ENCODE results near the gene PIEZO1.

The PIEZO1 gene

DNA sequence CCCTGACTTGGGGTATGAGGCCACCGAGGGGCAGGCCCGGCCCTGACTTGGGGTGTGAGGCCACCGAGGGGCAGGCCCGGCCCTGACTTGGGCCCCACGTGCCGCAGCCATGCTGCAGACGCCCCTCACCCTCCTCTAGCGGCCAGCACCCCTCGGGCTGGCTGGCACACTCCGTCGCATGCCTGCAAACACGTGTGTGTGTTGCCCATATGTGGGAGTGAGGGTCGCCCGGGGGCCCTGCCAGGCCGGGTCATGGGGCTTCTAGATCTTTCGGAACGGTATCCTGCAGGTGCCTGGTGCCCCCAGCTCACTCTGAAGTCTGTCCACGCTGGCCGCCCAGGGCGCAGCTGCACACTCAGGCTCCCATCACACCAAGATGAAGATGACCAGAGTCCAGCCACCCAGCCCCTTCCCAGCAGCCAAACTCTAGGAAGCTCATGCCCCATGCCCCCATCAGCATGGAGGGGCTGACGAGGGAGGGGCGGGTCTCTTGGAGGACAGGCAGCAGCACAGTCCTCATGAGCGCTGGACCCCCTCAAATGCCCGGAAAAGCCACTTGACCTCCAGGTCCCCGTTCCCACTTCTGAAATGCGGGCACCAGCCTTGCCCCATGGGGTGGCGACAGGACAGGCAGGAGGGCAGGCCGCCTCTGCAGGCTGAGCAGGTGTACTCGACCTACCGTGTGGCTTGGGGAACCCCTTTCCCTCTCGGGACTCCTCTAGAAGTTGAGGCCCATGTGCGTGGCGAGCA, 44.9 kb downstream of the PIEZO1 start:
- Mint-ChIP-seq H3K4me3 (no peak overlapping the region), H3K36me3 (ENCODE audit: insufficient read depth) (peaks cover 11% of the 10 kb centered on the region), H3K4me1 (peaks cover 7% of the 10 kb centered on the region), H3K27me3 (no peaks in the 10 kb centered on the region), H3K27ac (ENCODE audit: low read depth) (no peak overlapping the region), H3K9me3 (no peaks in the 10 kb centered on the region)
- DNase-seq (ENCODE audit: low spot score in 2 of 2) (no peak), ATAC-seq (replicated peaks; ENCODE audit: extremely low read depth, poor library complexity, severe bottlenecking) (no peak)

DNA sequence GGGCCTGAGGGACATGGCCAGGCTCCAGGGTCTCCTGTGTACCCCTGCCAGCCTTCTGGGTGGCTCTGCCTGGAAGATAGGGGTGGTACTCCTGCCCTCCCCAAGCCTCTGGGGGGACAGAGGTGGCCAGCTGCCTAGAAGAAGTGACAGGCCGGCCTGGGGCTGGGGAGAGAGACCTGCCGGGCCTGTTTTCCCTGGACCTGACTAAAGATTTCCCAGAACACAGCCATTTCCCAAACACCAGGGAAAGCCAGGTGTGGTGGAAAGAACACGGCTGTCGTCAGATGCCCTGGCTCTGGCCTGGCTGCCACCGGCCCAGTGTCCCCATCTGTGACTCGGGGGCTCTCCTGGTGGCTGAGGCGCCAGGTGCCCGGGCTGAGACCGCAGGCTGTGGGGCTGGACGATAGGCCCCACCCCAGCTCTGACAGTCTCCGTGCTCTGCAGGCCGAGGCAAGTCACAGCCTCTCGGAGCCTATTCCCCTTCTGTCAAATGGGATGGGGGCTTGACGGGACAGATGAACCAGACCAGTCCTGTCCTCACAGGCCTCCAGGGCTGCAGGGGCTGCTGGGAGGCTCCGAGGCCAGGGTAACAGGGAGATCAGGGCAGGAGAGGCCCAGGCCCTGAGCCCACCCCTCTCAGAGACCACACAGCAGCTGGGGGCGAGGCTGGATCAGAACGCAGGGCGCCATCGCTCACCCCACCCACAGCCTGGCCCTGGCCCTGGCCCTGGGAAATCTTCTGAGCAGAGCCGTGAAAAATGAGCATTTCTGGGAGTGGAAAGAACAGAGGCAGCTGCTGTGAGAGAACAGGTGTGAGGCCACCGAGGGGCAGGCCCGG, 45.7 kb downstream of the PIEZO1 start:
- peak overlapping the region; percentile 49 for H3K27ac Mint-ChIP-seq (ENCODE audit: low read depth)
- no peak overlapping the region for H3K4me3 Mint-ChIP-seq
- H3K4me1 Mint-ChIP-seq: peaks cover 5% of the 10 kb centered on the region
- H3K36me3 Mint-ChIP-seq (ENCODE audit: insufficient read depth): peaks cover 11% of the 10 kb centered on the region
- ATAC-seq (replicated peaks; ENCODE audit: extremely low read depth, poor library complexity, severe bottlenecking) (no peak), DNase-seq (ENCODE audit: low spot score in 2 of 2) (no peak)
- no peaks in the 10 kb centered on the region for H3K9me3 Mint-ChIP-seq
- H3K27me3 Mint-ChIP-seq: no peaks in the 10 kb centered on the region

- Mint-ChIP-seq H3K27ac (ENCODE audit: low read depth) (peak overlapping the region; percentile 49), H3K9me3 (no peaks in the 10 kb centered on the region), H3K27me3 (no peaks in the 10 kb centered on the region), H3K4me3 (no peak overlapping the region), H3K36me3 (ENCODE audit: insufficient read depth) (peaks cover 11% of the 10 kb centered on the region), H3K4me1 (peaks cover 5% of the 10 kb centered on the region)
- DNase-seq (ENCODE audit: low spot score in 2 of 2) (no peak), ATAC-seq (replicated peaks; ENCODE audit: extremely low read depth, poor library complexity, severe bottlenecking) (no peak)
These were observed 46.6 kb downstream of the PIEZO1 start for GRCh38 chr16:88738151-88739084.

GRCh38 chr16:88737298-88738150, 47.5 kb downstream of the PIEZO1 start:
- no peak overlapping the region for H3K27ac Mint-ChIP-seq (ENCODE audit: low read depth)
- no peak overlapping the region for H3K4me3 Mint-ChIP-seq
- H3K27me3 Mint-ChIP-seq: no peaks in the 10 kb centered on the region
- DNase-seq (ENCODE audit: low spot score in 2 of 2) (peak; percentile 51 to 63), ATAC-seq (replicated peaks; ENCODE audit: extremely low read depth, poor library complexity, severe bottlenecking) (peak; percentile 81)
- no peaks in the 10 kb centered on the region for H3K9me3 Mint-ChIP-seq
- H3K36me3 Mint-ChIP-seq (ENCODE audit: insufficient read depth): peaks cover 13% of the 10 kb centered on the region
- H3K4me1 Mint-ChIP-seq: peaks cover 5% of the 10 kb centered on the region

GRCh38 chr16:88736496-88736895, 48.5 kb downstream of the PIEZO1 start:
- ATAC-seq (replicated peaks; ENCODE audit: extremely low read depth, poor library complexity, severe bottlenecking) (no peak), DNase-seq (ENCODE audit: low spot score in 2 of 2) (no peak)
- no peak overlapping the region for H3K27ac Mint-ChIP-seq (ENCODE audit: low read depth)
- peaks cover 13% of the 10 kb centered on the region for H3K36me3 Mint-ChIP-seq (ENCODE audit: insufficient read depth)
- H3K4me3 Mint-ChIP-seq: no peak overlapping the region
- peaks cover 5% of the 10 kb centered on the region for H3K4me1 Mint-ChIP-seq
- H3K9me3 Mint-ChIP-seq: no peaks in the 10 kb centered on the region
- H3K27me3 Mint-ChIP-seq: no peaks in the 10 kb centered on the region

DNA sequence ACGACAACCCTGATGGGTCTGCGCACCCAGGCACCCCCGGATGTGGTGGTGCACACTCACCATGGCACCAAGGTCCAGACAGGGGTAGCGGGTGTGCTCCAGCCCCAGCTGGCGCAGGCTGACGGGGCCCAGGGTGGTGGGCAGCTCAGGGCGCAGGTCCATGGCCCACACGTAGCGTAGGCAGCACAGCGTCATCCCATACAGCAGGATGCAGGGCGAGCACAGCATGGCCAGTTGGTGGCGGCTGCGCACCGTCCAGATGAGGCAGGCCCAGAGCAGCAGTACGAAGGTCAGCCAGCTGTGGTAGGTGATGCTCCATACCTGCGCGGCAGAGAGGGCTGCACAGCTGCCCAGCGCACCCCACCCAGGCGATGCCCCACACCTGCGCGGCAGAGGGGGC, 48.9 kb downstream of the PIEZO1 start:
- Mint-ChIP-seq H3K27ac (ENCODE audit: low read depth) (no peak overlapping the region), H3K9me3 (no peaks in the 10 kb centered on the region), H3K4me1 (peaks cover 9% of the 10 kb centered on the region), H3K27me3 (no peaks in the 10 kb centered on the region), H3K4me3 (no peak overlapping the region), H3K36me3 (ENCODE audit: insufficient read depth) (peaks cover 13% of the 10 kb centered on the region)
- ATAC-seq (replicated peaks; ENCODE audit: extremely low read depth, poor library complexity, severe bottlenecking) (no peak), DNase-seq (ENCODE audit: low spot score in 2 of 2) (no peak)

- DNase-seq (ENCODE audit: low spot score in 2 of 2): no peak
- H3K4me1 Mint-ChIP-seq: peaks cover 9% of the 10 kb centered on the region
- H3K27ac Mint-ChIP-seq (ENCODE audit: low read depth): no peak overlapping the region
- ATAC-seq (replicated peaks; ENCODE audit: extremely low read depth, poor library complexity, severe bottlenecking): no peak
- no peaks in the 10 kb centered on the region for H3K9me3 Mint-ChIP-seq
- H3K4me3 Mint-ChIP-seq: no peak overlapping the region
- H3K27me3 Mint-ChIP-seq: no peaks in the 10 kb centered on the region
- H3K36me3 Mint-ChIP-seq (ENCODE audit: insufficient read depth): peaks cover 13% of the 10 kb centered on the region
These were observed 49.4 kb downstream of the PIEZO1 start for GRCh38 chr16:88735616-88736015.

GRCh38 chr16:88735121-88735520, 49.9 kb downstream of the PIEZO1 start:
- Mint-ChIP-seq H3K4me1 (peaks cover 9% of the 10 kb centered on the region), H3K4me3 (no peak overlapping the region), H3K36me3 (ENCODE audit: insufficient read depth) (peaks cover 10% of the 10 kb centered on the region), H3K27ac (ENCODE audit: low read depth) (no peak overlapping the region), H3K9me3 (no peaks in the 10 kb centered on the region), H3K27me3 (no peaks in the 10 kb centered on the region)
- DNase-seq (ENCODE audit: low spot score in 2 of 2): no peak
- no peak for ATAC-seq (replicated peaks; ENCODE audit: extremely low read depth, poor library complexity, severe bottlenecking)

DNA sequence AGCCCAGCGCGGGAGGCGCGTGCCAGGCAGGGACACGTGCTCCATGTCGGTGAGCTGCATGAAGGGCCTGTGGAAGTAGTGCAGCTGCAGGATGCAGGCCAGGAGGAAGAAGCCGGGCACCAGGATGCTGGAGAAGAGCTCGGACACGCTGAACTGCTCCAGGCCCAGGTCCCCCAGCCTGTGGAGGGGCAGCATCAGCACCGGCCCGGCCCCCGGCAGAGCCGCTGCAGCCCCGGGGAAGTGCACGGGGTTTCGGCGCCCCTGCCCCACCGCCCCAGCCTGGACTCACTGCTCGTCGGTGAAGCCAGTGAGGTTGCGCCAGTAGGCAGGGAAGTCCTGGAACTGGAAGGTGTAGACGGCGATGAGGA, 50.7 kb downstream of the PIEZO1 start:
- Mint-ChIP-seq H3K4me3 (no peak overlapping the region), H3K9me3 (no peaks in the 10 kb centered on the region), H3K36me3 (ENCODE audit: insufficient read depth) (peaks cover 13% of the 10 kb centered on the region), H3K27me3 (no peaks in the 10 kb centered on the region), H3K27ac (ENCODE audit: low read depth) (no peak overlapping the region), H3K4me1 (peaks cover 9% of the 10 kb centered on the region)
- no peak for ATAC-seq (replicated peaks; ENCODE audit: extremely low read depth, poor library complexity, severe bottlenecking)
- no peak for DNase-seq (ENCODE audit: low spot score in 2 of 2)

GRCh38 chr16:88733630-88734360, 51.2 kb downstream of the PIEZO1 start:
- Mint-ChIP-seq H3K36me3 (ENCODE audit: insufficient read depth) (peaks cover 11% of the 10 kb centered on the region), H3K4me3 (no peak overlapping the region), H3K27me3 (no peaks in the 10 kb centered on the region), H3K27ac (ENCODE audit: low read depth) (no peak overlapping the region), H3K9me3 (no peaks in the 10 kb centered on the region), H3K4me1 (peaks cover 7% of the 10 kb centered on the region)
- DNase-seq (ENCODE audit: low spot score in 2 of 2) (no peak), ATAC-seq (replicated peaks; ENCODE audit: extremely low read depth, poor library complexity, severe bottlenecking) (no peak)

DNA sequence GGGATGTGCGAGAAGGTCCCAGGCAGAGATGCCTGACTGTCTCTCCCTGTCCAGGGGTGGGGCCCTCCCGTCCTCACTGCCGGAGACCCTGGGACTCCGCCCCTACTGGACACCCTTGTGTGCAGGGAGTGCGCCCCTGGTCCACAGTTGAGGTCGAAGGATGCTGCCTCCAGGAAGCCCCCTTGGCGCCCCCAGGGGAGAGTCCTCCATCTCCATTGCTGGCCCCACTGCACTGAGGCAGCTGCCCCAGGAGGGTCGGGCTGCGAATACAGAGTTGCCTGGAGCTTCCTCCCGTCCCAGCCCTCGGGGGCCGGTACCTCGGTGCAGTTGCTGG, 52.1 kb downstream of the PIEZO1 start:
- H3K36me3 Mint-ChIP-seq (ENCODE audit: insufficient read depth): peaks cover 8% of the 10 kb centered on the region
- H3K4me1 Mint-ChIP-seq: peaks cover 4% of the 10 kb centered on the region
- no peak overlapping the region for H3K4me3 Mint-ChIP-seq
- ATAC-seq (replicated peaks; ENCODE audit: extremely low read depth, poor library complexity, severe bottlenecking) (no peak), DNase-seq (ENCODE audit: low spot score in 2 of 2) (no peak)
- no peak overlapping the region for H3K27ac Mint-ChIP-seq (ENCODE audit: low read depth)
- H3K27me3 Mint-ChIP-seq: no peaks in the 10 kb centered on the region
- no peaks in the 10 kb centered on the region for H3K9me3 Mint-ChIP-seq

Data from central memory CD8-positive, alpha-beta T cell (primary cell).